NT2/D1 (cell line): ENCODE data around the gene RDX.

Experiments
- DNase-seq: peaks from one replicate; pipeline ENCODE4 v3.0.0-alpha.2; 2011; ENCODE audit warnings: low read depth, low spot score
- H3K27me3 ChIP-seq: 2 replicates; pipeline ENCODE4 v1.6.0; 2011; ENCODE audit warnings: mild to moderate bottlenecking; ENCODE audit not compliant: insufficient read length, insufficient read depth
- H3K36me3 ChIP-seq: 2 replicates; pipeline ENCODE4 v1.6.1; 2011; ENCODE audit warnings: mild to moderate bottlenecking, low read length, mixed read lengths; ENCODE audit not compliant: insufficient read depth, insufficient read length
- H3K4me1 ChIP-seq: 2 replicates; pipeline ENCODE4 v1.5.1; 2011; ENCODE audit not compliant: insufficient read depth, insufficient read length
- H3K4me3 ChIP-seq: 2 replicates; pipeline ENCODE4 v1.5.1; 2011; ENCODE audit warnings: low read depth; ENCODE audit not compliant: insufficient read length
- H3K9ac ChIP-seq: 2 replicates; pipeline ENCODE4 v1.6.0; 2011; ENCODE audit warnings: low read depth; ENCODE audit not compliant: insufficient read length
- H3K9me3 ChIP-seq: 2 replicates; pipeline ENCODE4 v1.5.1; 2011; ENCODE audit warnings: mild to moderate bottlenecking, low read length; ENCODE audit not compliant: insufficient read depth
- SUZ12 ChIP-seq: IDR thresholded peaks from 2 replicates; pipeline ENCODE4 v1.6.1; 2011; ENCODE audit not compliant: insufficient read length, insufficient read depth; ENCODE audit errors: extremely low read depth
- YY1 ChIP-seq: IDR thresholded peaks from 2 replicates; pipeline ENCODE4 v1.6.1; 2011; ENCODE audit not compliant: insufficient read length, insufficient read depth
- ZNF274 ChIP-seq: IDR thresholded peaks from 2 replicates; pipeline ENCODE4 v1.6.1; 2011; ENCODE audit warnings: mild to moderate bottlenecking, low read depth, low read length

RDX gene

GRCh38 chr11:110261195-110262071 lies 35.0 kb downstream of the RDX start:
- peaks cover 66% of the 10 kb centered on the region for H3K36me3 ChIP-seq

GRCh38 chr11:110253525-110253924 lies 42.9 kb downstream of the RDX start:
- Histone ChIP-seq H3K9me3 (no peaks in the 10 kb centered on the region), H3K36me3 (peaks cover 74% of the 10 kb centered on the region), H3K4me1 (no peaks in the 10 kb centered on the region), H3K27me3 (no peaks in the 10 kb centered on the region), H3K9ac (no peak overlapping the region), H3K4me3 (no peak overlapping the region)
- TF ChIP-seq SUZ12 (no peak), YY1 (no peak), ZNF274 (no peak)
- no peak for DNase-seq

More at GRCh38 chr11:110261195-110262071, 35.0 kb downstream of the RDX start:
- H3K27me3 ChIP-seq: no peaks in the 10 kb centered on the region
- H3K9me3 ChIP-seq: no peaks in the 10 kb centered on the region
- H3K4me3 ChIP-seq: no peak overlapping the region
- no peak overlapping the region for H3K9ac ChIP-seq
- no peaks in the 10 kb centered on the region for H3K4me1 ChIP-seq
- no peak for TF ChIP-seq YY1
- no peak for TF ChIP-seq ZNF274
- no peak for TF ChIP-seq SUZ12
- DNase-seq: no peak

GRCh38 chr11:110251836-110252235 lies 44.6 kb downstream of the RDX start:
- Histone ChIP-seq H3K9me3 (no peaks in the 10 kb centered on the region), H3K4me3 (no peak overlapping the region), H3K27me3 (no peaks in the 10 kb centered on the region), H3K9ac (no peak overlapping the region), H3K4me1 (no peaks in the 10 kb centered on the region), H3K36me3 (peaks cover 68% of the 10 kb centered on the region)
- no peak for TF ChIP-seq YY1
- no peak for TF ChIP-seq ZNF274
- no peak for TF ChIP-seq SUZ12
- DNase-seq: no peak

- H3K27me3 ChIP-seq: no peaks in the 10 kb centered on the region
- no peak overlapping the region for H3K9ac ChIP-seq
- no peak for DNase-seq
- H3K4me3 ChIP-seq: no peak overlapping the region
- no peaks in the 10 kb centered on the region for H3K9me3 ChIP-seq
- no peak for TF ChIP-seq SUZ12
- TF ChIP-seq YY1: no peak
- TF ChIP-seq ZNF274: no peak
- no peaks in the 10 kb centered on the region for H3K4me1 ChIP-seq
- peaks cover 68% of the 10 kb centered on the region for H3K36me3 ChIP-seq
These were observed 46.2 kb downstream of the RDX start for GRCh38 chr11:110250168-110250567.

GRCh38 chr11:110249766-110250165 lies 46.6 kb downstream of the RDX start:
- no peaks in the 10 kb centered on the region for H3K4me1 ChIP-seq
- H3K9ac ChIP-seq: no peak overlapping the region
- no peak overlapping the region for H3K4me3 ChIP-seq
- no peak for DNase-seq
- no peaks in the 10 kb centered on the region for H3K9me3 ChIP-seq
- H3K36me3 ChIP-seq: peaks cover 64% of the 10 kb centered on the region
- no peak for TF ChIP-seq SUZ12
- TF ChIP-seq ZNF274: no peak
- H3K27me3 ChIP-seq: no peaks in the 10 kb centered on the region

GRCh38 chr11:110249066-110249465 lies 47.3 kb downstream of the RDX start:
- Histone ChIP-seq H3K9me3 (no peaks in the 10 kb centered on the region), H3K4me3 (no peak overlapping the region), H3K9ac (no peak overlapping the region), H3K4me1 (no peaks in the 10 kb centered on the region), H3K36me3 (peaks cover 61% of the 10 kb centered on the region), H3K27me3 (no peaks in the 10 kb centered on the region)
- TF ChIP-seq ZNF274 (no peak), YY1 (no peak), SUZ12 (no peak)
- no peak for DNase-seq

GRCh38 chr11:110243791-110244190 lies 52.6 kb downstream of the RDX start:
- Histone ChIP-seq H3K4me1 (no peaks in the 10 kb centered on the region), H3K4me3 (no peak overlapping the region), H3K9ac (no peak overlapping the region), H3K9me3 (no peaks in the 10 kb centered on the region), H3K36me3 (peaks cover 35% of the 10 kb centered on the region), H3K27me3 (no peaks in the 10 kb centered on the region)
- no peak for DNase-seq
- TF ChIP-seq ZNF274 (no peak), SUZ12 (no peak), YY1 (no peak)
